Heart left ventricle (tissue), 13 donors: ENCODE measurements around the gene KRT39.

ENCODE experiments used
- POLR2A ChIP-seq, 2 donors: fragments of 450-650 bp; IDR thresholded peaks; one replicate each; pipeline ENCODE4 v1.6.1; 2017; ENCODE audit warnings: antibody characterized with exemption in 2 of 2, mild to moderate bottlenecking in 2 of 2, moderate library complexity in 2 of 2
- TF ChIP-seq, protein P1 (sequence below), 12 donors: fragments of 200-600 bp; sonication (generic) in 4 of 12; IDR thresholded peaks; one replicate each; pipeline versions ENCODE4 v1.5.0 to v1.8.0; 2018 to 2022; ENCODE audit warnings: antibody characterized with exemption in 12 of 12, mild to moderate bottlenecking in 5 of 12
- donor health status: ischemic (EF 13 %, LVEDD 7.1; RV severe dilation, severe dysfunction).
- donor health status: DM: no; HTN: yes; CAD: no.
- donor health status: DM: no; HTN: no; CAD: no.
- donor health status: ischemic (EF 25% LVEDD 6.9; RV normal size, moderate dysfunction).
- donor health status: ischemic (EF 25% LVEDD 5.7; RV mildly dilated, moderate dysfunction).
- donor health status: ischemic (EF 35%, LVEDD 5.7; RV mildly dilated, moderate dysfunction).
- donor health status: nonischemic (EF 11% LVEDD 7.7; RV severe dilation, severe dysfunction).
- donor health status: DM: yes; HTN: yes; CAD: no.
- donor health status: PGD.
- donor health status: ischemic (EF 29% LVEDD 5.4; RV normal size, mild dysfunction).
- donor health status: nonischemic (EF 23%, LVEDD 6.1; RV moderate dilation, normal function).

DNA sequence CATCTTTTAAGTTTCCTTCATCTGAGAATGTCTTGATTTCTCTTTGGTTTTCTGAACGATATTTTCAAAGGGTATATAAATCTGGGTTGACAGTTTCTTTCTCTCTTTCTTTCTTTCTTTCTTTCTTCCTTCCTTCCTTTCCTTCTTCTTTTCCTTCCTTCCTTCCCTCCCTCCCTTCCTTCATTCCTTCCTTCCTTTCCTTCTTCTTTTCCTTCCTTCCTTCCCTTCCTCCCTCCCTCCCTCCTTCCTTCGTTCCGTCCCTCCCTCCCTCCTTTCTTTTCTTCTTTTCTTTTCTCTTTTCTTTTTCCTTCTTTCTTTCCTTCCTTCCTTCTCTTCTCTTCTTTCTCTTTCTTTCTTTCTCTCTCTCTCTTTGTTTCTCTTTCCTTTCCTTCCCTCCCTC lies 7.6 kb upstream of the KRT39 start:
- TF ChIP-seq, protein P1, sequence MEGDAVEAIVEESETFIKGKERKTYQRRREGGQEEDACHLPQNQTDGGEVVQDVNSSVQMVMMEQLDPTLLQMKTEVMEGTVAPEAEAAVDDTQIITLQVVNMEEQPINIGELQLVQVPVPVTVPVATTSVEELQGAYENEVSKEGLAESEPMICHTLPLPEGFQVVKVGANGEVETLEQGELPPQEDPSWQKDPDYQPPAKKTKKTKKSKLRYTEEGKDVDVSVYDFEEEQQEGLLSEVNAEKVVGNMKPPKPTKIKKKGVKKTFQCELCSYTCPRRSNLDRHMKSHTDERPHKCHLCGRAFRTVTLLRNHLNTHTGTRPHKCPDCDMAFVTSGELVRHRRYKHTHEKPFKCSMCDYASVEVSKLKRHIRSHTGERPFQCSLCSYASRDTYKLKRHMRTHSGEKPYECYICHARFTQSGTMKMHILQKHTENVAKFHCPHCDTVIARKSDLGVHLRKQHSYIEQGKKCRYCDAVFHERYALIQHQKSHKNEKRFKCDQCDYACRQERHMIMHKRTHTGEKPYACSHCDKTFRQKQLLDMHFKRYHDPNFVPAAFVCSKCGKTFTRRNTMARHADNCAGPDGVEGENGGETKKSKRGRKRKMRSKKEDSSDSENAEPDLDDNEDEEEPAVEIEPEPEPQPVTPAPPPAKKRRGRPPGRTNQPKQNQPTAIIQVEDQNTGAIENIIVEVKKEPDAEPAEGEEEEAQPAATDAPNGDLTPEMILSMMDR (IDR thresholded peaks at IDR 0.05), result no peak
- no peak for TF ChIP-seq POLR2A (IDR thresholded peaks at IDR 0.05)
